Lung microvascular endothelial cell (primary cell): ENCODE results near the gene CACNA1D. TPM values are rescaled to one million over a fixed set of nuclear protein-coding genes. Genes with fewer than 3 reads are reported as not detected.

Experiments used
- DNase-seq, 2 donors: peaks; one replicate each; pipeline versions ENCODE4 v3.0.0 to v3.0.0-alpha.2; 2010; ENCODE audit warnings: low read depth in 2 of 2
- total RNA-seq: library from RNA; depleted of rRNA; stranded (reverse); fragments of >200 nt; gene quantifications from 2 replicates; pipeline ENCODE4 v1.2.1, GENCODE V29; 2014

CACNA1D gene
- total RNA-seq, 1 donor from 2014 or later, result not detected

DNA sequence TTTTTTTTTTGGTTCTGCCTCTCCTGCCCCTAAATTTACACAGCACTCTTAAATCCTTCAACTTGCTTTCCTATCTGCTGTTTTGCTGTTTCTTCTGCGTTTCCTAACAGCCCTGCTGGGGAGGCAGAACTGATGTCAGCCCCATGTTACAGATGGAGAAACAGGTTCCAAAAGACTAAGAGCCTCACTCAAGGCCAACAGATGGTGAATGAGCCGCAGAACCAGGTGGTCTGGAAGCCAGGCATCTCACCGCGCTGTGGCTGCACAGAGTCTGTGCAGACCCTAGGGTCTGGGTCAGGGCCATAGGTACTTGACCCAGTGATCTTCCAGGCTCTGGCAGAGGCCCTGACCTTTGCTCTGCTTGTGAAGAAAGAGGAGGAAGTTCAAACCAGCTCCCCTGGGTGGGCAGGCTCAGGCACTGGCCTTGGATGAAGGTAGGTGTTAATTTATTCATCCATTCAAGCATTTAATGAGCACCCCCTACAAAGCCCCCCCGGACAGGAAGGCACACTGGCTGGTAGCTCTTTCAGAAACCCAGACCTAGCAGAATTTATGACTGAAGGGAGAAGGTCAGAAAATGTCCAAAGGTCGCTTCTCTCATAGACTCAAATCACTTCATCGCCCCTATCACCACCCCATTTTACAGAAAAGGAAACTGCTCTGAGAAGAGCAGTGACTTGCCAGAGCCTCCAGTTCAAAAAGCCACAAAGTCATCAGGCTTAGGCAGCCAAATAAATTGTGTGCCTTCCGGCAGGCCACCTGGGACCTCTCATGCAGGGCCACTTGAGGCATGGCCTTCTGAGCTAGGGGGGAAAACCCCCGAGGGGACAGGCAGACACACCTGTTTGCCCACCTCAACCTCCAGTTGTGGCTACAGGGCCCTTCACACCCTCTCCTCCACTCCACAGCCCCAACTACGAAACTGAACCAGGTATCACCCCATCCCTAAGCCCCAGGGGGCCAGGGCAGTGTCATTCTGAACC is 349.1 kb downstream of the CACNA1D start:
- DNase-seq, result no peak

DNA sequence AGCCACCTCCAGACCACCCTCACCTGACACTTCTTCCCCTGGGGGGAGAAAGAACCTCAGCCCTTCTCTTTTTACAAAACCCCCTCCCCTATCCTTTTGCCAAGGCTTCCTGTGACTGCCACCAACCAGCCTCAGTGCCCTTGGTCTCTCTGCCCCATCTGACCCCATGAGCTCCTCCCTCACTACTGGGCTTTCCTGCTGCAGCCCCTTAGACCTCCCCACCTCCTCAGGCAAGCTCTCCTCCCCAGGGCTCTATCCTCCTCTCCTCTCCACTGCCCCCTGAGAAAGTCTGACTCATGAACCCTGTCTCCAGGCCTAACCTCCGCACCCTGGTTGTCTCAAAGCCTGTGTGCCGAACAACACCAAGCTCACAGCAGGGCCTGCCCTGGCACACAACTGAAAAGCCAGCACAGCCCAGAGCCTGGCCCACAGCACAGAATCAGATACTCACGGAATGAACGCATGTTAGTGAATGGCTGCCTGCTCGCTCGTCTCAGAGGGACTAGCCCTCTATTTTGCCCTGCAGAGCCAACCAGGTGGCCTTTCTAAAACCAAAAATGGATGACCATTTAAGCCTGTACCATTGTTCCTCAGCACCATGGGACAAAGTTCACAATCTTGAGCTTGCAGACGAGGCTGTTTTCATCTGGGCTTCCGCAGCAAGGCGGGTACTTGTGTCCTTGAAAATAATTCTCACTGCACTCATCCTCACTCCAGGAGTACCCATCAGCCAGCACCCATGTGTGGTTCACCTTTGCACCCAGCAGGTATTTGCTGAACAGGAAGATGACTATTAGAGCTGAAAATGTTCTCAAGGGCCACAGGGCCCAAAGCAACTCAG is 350.1 kb downstream of the CACNA1D start:
- DNase-seq, result no peak

DNA sequence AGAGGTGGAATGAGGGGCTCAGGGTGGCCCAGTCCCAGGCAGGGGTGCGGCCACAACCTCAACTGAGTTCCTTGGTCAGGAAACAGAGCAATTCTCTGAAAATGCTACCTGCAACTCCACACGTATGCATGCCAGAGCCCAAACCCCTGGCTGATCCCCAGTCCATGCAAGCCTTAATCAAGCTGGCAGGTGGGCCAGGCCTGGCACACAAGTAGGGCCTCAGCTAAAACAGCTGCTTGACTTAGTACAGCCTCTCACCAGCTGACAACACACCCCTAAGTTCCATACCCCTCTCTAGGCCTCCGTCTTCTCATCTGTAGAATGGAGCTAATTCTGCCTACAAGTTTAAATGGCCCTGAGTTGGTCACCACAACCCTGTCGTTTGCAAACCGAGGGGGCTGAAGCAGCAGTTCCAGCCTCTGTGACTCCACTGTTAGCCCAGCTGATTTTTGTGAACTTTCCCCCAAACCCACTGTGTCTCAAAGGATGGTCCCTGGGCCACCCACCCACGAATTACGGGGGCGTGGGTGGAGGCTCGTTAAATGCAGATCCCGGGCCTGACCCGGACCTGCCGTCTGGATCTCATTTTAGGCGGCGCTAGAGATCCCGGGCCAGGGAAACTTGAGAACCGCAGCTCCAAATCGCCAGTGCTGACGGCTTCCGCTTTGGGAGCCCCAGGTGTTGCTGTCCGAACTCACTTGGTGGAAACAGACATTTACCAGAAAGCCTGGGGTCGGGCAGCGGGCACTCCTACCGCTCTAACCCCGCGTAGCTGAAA is 350.9 kb downstream of the CACNA1D start:
- DNase-seq, result peak; percentile 17 to 30

GRCh38 chr3:53845881-53846133 is 351.4 kb downstream of the CACNA1D start:
- no peak for DNase-seq

DNA sequence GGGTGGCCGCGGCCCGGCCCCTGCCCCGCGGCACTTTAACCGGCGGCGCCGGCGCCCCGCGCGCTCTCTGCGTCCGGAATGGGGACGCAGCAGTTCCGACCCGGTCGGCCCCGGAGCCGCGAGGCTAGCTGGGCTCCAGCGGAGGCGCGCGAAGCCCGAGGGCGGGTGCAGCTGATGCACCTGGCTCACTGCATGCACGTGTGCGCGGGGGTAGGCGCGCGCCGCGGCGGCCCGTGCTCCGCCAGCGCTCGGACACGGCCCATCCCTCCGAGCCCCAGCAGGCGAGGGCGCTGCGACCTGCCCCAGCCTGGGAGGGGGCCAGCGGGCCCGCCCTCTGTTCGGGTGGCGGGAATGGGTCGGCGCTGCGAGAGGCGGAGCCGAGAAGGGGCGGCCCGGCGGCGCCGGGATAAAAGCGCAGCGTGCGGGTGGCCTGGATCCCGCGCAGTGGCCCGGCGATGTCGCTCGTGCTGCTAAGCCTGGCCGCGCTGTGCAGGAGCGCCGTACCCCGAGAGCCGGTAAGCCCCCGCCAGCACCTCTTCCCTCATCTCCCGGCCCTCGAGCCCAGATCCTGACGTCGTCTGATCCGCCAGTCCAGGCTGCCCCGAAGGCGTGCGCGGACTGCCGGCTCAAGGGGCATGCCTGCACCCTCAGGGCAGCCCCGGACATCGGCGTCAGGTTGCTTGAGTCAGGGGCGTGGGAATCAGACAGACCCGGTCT is 351.9 kb downstream of the CACNA1D start, which contains the start of the genes CHDH and IL17RB:
Gene CHDH, minus strand, starts transcription at position 286 of the 717 bp plus-strand sequence. CDS start 22,411 bp downstream, outside the sequence.
Gene IL17RB, plus strand, starts transcription at position 435 of the 717 bp plus-strand sequence. Its CDS starts 21 bp downstream, at position 456.
- DNase-seq, result peak in 1 of 2 donors; percentile 37

DNA sequence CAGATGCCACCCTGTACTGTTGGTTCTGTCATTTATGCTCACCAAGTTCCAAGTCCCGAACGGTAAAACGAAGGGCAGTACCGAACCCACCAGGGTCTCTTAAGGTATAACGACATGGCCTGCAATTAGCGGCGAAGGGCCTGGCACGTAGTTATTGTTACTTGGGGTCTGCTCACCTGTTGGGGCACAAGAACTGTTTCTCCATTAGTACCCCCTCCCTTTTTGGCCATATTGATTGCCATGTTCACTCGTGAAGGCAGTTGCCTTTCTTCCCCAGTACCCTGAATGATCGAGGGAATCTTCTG is 352.4 kb downstream of the CACNA1D start:
- no peak for DNase-seq

DNA sequence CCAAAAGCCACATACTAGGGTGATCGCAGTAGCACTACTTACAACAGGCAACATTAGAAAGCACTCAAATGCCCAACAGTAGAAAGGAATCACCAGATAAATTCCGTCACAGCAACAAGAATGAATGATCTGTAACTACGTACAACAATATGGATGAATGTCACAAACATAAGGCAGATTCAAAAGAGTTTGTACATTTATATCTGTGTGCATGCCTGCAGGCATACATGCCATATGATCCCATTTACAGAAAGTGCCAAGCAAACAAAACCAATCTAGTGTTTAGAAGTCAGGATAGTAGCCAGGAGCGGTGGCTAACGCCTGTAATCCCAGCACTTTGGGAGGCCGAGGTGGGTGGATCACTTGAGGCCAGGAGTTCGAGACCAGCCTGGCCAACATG is 355.5 kb downstream of the CACNA1D start:
- DNase-seq, result no peak

GRCh38 chr3:53850895-53851294 is 356.5 kb downstream of the CACNA1D start:
- peak; percentile 45 to 70 for DNase-seq

DNA sequence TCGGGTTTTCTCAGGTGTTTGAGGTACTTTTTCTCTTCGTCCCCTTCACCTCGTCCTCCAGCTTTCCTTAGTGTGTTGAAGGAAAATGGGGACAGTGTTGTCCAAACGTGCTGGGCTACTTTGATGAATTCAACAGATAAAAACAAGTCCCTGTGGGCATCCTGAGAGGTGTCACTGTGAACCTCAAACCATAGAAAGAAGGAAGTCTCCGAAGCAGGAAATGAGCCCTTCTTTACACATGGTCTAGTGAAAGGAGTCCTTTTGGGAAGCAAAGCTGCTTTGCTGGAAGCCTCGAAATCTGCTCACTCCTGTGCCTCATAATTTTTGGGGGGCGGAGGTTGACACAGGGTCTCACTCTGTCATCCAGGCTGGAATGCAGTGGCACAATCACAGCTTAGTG is 362.6 kb downstream of the CACNA1D start:
- no peak for DNase-seq

GRCh38 chr3:53858096-53858741 is 363.8 kb downstream of the CACNA1D start:
- DNase-seq, result no peak

GRCh38 chr3:53859178-53859577 is 364.8 kb downstream of the CACNA1D start:
- no peak for DNase-seq

GRCh38 chr3:53860196-53860595 is 365.8 kb downstream of the CACNA1D start:
- no peak for DNase-seq

DNA sequence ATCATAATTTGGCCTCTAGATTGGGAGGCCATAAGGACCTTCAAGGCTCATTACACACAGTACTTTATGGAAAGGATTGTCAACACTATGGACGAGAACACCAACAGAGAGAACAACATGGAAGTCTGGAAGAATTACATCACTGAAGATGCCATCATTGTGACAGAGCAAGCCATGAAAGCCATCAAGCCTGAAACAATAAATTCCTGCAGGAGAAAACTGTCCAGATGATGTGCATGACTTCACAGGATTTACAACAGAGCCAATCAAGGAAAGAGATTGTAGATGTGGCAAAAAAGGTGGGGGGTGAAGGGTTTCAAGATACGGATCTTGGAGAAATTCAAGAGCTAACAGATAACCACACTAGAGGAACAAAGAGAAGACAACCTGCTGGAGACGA is 367.8 kb downstream of the CACNA1D start:
- no peak for DNase-seq

- no peak for DNase-seq
These were observed 368.7 kb downstream of the CACNA1D start for GRCh38 chr3:53863145-53863544.

Other genes with a start within 250 kb of the CACNA1D start
- 112 and 265 TPM in 2 replicates for gene TKT, start 238.6 kb upstream of the CACNA1D start, total RNA-seq
- 7.2 and 10.7 TPM in 2 replicates for gene DCP1A, start 147.1 kb upstream of the CACNA1D start, total RNA-seq